Measurements from ENCODE around the gene SAAL1.
A peak's percentile ranks its signal among the peaks of the same experiment; 100 is the strongest.
"Not testable (repeated sequence)": the region's sequence is repeated elsewhere in the genome, so short reads cannot be mapped to it uniquely, and the experiment has no call there.

The SAAL1 gene, protein sequence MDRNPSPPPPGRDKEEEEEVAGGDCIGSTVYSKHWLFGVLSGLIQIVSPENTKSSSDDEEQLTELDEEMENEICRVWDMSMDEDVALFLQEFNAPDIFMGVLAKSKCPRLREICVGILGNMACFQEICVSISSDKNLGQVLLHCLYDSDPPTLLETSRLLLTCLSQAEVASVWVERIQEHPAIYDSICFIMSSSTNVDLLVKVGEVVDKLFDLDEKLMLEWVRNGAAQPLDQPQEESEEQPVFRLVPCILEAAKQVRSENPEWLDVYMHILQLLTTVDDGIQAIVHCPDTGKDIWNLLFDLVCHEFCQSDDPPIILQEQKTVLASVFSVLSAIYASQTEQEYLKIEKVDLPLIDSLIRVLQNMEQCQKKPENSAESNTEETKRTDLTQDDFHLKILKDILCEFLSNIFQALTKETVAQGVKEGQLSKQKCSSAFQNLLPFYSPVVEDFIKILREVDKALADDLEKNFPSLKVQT

GRCh38 chr11:18105802-18106574 lies at the start of gene SAAL1:
SAAL1 (minus strand) TSS chr11:18106082; CDS start chr11:18106041, 41 bp downstream.
- DNase-seq = peak; percentile 81

- no peak for DNase-seq
Measured at GRCh38 chr11:18151581-18151980, 45.7 kb upstream of the SAAL1 start.

DNA sequence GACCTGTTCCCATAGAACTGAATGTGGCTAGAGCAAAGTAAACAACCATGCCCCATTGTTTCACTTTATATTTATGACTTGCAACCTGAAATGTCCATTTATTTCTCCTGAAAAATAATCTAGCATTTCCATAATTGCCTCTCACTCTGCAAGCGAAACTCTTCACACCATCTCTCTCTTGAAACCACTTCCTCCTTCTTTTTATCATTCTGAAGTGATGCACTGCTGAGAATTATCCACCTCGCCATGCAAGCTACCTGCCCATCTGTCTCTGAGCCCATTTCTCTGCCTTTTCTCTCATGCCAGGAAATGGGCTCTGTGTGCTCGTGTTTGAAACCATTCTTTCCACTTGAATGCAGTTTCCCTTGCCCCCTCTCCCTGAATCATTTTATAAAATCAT lies 40.0 kb upstream of the SAAL1 start:
- DNase-seq = no peak

- DNase-seq = no peak
Measured at GRCh38 chr11:18145025-18145424, 39.1 kb upstream of the SAAL1 start.

DNA sequence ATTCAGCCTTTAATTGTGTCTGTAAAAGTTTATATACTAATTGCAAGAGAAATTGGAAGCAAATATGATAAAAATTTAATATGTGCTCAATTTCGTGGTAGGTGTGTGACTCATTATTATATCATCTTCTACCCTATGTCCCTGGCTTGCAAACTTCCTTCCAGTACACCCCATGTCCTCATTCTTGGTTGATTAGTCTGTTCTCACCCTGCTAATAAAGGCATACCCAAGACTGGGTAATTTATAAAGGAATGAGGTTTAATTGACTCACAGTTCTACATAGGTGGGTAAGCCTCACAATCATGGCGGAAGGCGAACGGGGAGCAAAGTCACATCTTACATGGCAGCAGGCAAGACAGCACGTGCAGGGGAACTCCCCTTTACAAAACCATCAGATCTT lies 38.4 kb upstream of the SAAL1 start:
- DNase-seq = peak; percentile 1

DNA sequence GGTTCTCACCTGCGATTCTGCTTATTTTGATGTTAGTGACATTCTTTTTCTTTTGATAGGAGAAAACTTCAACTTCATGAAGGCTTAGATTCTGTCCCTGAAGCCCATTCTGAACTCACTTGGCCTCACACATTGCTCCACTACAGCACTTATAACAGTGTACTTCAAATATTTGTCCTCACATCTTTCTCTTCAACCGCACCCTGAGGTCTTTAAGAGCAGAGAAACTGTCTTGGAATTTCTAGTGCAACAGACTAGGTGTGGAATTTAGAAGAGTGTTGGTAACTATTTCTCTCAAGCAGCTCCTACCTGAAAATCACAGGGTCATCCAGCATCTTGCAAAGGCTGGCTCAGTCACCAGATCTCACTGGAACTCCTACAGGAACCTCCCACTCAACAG lies 34.3 kb upstream of the SAAL1 start:
- DNase-seq = no peak

- no peak for DNase-seq
Measured at GRCh38 chr11:18137186-18137800, 31.4 kb upstream of the SAAL1 start.

DNA sequence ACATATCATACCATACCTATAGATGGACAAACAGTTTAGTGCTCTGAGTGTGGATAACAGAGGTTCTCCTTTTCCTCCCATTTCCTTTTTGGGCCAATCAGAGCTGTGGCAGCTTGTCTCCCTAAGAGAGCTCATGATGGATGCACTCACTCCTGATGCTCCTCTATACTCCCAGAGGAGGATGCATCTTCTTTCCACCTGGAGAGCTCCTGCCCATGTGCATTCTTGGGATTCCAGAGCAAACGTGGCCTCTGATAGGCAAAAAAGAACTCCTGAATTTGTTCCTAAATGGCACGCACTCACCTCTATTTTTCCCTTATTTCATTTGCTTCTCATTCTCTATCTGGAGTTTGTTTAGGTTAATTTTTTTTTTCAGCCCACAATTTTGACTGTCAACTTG lies 29.4 kb upstream of the SAAL1 start:
- DNase-seq = no peak

GRCh38 chr11:18132341-18132740 lies 26.5 kb upstream of the SAAL1 start, which contains the start of gene MRGPRX3:
MRGPRX3 (plus strand) TSS chr11:18132571; CDS start chr11:18137203, 4,632 bp downstream.
- no peak for DNase-seq

DNA sequence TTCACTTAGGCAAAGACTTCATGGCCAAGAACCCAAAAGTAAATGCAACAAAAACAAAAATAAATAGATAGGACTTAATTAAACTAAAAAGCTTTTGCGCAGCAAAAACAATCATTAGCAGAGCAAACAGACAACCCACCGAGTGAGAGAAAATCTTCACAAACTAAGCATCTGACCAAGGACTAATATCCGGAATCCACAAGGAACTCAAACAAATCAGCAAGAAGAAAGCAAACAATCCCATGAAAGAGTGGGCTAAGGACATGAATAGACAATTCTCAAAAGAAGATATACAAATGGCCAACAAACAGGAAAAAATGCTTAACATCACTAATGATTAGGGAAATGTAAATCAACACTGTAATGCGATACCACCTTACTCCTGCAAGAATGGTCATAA lies 25.2 kb upstream of the SAAL1 start:
- not testable (repeated sequence) for DNase-seq

GRCh38 chr11:18121331-18121828 lies 15.5 kb upstream of the SAAL1 start:
- not testable (repeated sequence) for DNase-seq

GRCh38 chr11:18115360-18116127 lies 9.7 kb upstream of the SAAL1 start:
- DNase-seq = peak; percentile 49

DNA sequence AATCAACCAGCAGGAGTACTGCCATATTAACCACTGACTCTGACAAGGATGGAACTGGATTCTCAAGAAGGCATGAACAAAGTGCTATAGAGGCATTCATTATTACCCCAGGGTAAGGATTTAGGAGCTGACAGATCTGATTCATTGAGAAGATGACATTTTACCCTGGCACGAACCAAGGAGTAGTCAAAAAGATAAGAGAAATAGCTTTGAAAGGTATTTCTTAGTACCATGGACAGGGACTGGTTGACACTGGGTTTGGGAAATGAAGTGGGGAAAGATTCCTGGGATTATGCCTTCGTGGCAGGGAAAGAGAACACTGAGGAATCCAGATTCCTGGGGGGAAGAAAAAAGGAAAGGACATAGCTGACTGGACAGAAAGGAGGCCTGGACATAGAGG lies 5.1 kb upstream of the SAAL1 start:
- DNase-seq = no peak

DNA sequence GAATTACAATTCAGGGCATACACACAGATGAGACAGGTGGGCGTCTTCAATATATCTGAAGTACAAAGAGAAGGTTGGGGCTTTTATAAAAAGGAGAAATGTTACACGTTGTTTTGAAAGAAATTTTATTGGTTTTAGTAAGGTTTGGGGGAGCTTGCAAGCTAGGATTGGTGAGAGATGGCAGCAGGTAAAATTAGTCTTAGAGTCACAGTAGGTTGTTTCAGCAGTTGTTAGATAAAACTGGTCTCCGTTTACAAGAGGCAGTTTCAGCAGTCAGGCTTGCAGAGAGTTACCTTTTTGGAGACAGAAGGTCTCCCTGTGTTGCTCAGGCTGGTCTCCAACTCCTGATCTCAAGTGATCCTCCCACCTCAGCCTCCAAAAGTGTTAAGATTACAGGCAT lies 2.4 kb upstream of the SAAL1 start:
- no peak for DNase-seq

DNA sequence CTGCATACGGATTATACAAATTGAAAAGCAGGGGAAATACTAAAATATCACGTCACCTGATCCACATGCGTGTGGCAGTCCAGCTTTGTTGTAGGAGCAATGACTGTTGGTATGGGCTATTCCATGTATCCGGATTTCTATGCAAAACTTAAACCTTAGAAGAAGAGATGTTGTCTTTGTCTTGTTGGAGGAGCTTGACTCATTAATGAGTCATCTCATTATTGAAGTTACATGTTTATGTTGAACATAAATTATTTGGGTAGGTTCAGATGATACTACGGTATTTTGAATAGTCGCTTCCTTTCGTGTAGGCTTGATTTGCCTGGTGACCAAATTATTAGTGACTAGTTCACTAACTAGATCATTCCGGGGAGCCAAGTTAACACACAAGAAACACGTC lies 806 bp upstream of the SAAL1 start:
- DNase-seq = no peak

GRCh38 chr11:18105086-18105801 lies 638 bp downstream of the SAAL1 start:
- no peak for DNase-seq

DNA sequence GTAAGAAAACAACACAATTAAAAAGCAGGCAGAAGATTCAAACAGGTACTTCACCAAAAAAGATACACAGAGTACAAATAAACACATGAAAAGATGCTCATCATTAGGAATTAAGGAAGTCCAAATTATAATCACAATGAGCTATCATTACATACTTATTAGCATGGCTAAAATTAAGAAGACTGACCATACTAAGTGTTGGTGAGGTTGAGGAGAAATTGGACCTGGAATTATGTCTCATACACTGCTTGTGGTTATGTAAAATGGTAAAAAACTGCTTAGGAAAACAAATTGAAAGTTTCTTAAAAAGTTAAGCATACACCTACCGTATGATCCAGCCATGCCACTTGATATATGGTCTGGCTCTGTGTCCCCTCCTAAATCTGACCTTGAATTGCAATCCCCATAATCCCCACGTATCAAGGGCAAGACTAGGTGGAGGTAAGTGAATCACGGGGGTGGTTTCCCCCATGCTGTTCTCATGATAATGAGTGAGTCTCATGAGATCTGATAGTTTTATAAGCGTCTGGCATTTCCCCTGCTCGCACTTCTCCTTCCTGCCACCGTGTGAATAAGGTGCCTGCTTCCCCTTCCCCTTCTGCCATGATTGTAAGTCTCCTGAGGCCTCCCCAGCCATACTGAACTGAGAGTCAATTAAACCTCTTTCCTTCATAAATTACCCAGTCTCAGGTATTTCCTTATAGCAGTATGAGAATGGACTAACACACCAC lies 4.8 kb downstream of the SAAL1 start:
- no peak for DNase-seq

DNA sequence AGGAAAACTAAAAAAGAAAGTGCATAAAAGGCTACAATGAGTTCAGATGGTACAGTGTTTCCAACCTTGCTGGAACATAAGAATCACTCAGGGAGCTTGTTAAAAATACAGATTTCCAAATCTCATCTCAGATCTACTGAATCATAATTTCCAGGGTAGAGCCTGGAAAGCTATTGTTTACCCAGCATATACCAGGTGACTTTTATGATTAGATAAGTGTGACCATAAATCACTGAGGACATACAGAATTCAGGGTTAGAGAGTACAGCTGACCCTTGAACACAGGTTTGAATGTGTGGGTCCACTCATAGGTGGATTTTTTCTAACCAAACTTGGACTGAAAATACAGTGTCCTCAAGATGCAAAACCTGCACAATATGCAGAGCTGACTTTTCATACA lies 11.9 kb downstream of the SAAL1 start:
- DNase-seq = no peak

DNA sequence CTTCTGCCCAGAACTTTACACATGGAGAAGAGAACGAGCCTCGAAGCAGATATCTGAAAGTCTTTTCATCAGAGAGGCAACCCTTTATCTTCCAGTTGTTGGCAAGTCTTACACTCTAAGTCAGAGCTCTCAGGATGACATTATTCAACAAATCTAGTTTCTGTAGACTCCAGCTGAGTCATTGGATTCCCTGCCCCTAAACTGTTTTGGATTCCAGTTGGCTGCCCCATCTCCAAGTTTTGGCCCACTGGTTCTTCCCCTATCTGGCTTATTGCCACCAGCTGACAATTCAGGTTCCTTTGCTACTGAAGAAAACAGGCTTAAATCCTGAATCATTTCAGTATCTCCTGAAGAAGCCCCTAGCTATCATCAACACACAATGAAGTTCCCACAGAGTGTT lies 14.2 kb downstream of the SAAL1 start:
- no peak for DNase-seq

- DNase-seq = no peak
Measured at GRCh38 chr11:18088966-18089365, 16.9 kb downstream of the SAAL1 start.

GRCh38 chr11:18088366-18088765 lies 17.5 kb downstream of the SAAL1 start:
- peak; percentile 43 for DNase-seq

Measured in fibroblast of upper back skin (primary cell).